ENCODE data around the gene FAP.

GRCh38 chr2:162244541-162245031 lies 1.3 kb upstream of the FAP start:
- no peak for TF ChIP-seq POU6F1 (CRISPR knock-in tag; IDR thresholded peaks at IDR 0.05; ENCODE audit: borderline replicate concordance, low read depth)
- no peak for TF ChIP-seq TCF4 (CRISPR knock-in tag; IDR thresholded peaks at IDR 0.05; ENCODE audit: borderline replicate concordance)
- no peak for TF ChIP-seq ARNTL (CRISPR knock-in tag; IDR thresholded peaks at IDR 0.05; ENCODE audit: borderline replicate concordance, low read depth)
- TF ChIP-seq ZC3H10 (CRISPR knock-in tag; IDR thresholded peaks at IDR 0.05), result no peak
- peak; percentile 86; the same call in 1 of the 2 replicates for TF ChIP-seq PATZ1 (CRISPR knock-in tag; IDR thresholded peaks at IDR 0.05; ENCODE audit: borderline replicate concordance)

Measured in SK-N-SH treated with all-trans-retinoic acid at 6 μM for 48 hours (cell line).